Neural progenitor cell (in vitro differentiated cells): ENCODE results near the gene CA7. TPM values are rescaled to one million over a fixed set of nuclear protein-coding genes. Genes with fewer than 3 reads are reported as not detected.

Source experiments
- DNase-seq: peaks from one replicate; pipeline ENCODE4 v3.0.0-alpha.2; 2016; ENCODE audit warnings: low spot score
- H2AFZ ChIP-seq: fragments of 200-600 bp; sonication (generic); replicated peaks from 2 replicates; pipeline ENCODE4 v1.6.1; 2016; ENCODE audit warnings: antibody characterized with exemption
- H3F3A ChIP-seq: fragments of 200-600 bp; sonication (generic); 2 replicates; pipeline ENCODE4 v1.6.1; 2016; ENCODE audit warnings: antibody characterized with exemption, low read depth
- H3K27ac ChIP-seq: fragments of 200-600 bp; sonication (generic); 2 replicates; pipeline ENCODE4 v1.5.1; 2016; ENCODE audit warnings: mild to moderate bottlenecking
- H3K27me3 ChIP-seq: fragments of 200-600 bp; sonication (generic); 2 replicates; pipeline ENCODE4 v1.6.1; 2016; ENCODE audit warnings: mild to moderate bottlenecking, moderate library complexity
- H3K36me3 ChIP-seq: fragments of 200-600 bp; sonication (generic); 2 replicates; pipeline ENCODE4 v1.5.1; 2016
- H3K4me1 ChIP-seq: fragments of 200-600 bp; sonication (generic); 2 replicates; pipeline ENCODE4 v1.6.1; 2016; ENCODE audit warnings: mixed run types
- H3K4me2 ChIP-seq: fragments of 200-600 bp; sonication (generic); 2 replicates; pipeline ENCODE4 v1.6.1; 2016
- H3K4me3 ChIP-seq: fragments of 200-600 bp; sonication (generic); 2 replicates; pipeline ENCODE4 v1.5.1; 2016
- H3K79me2 ChIP-seq: fragments of 200-600 bp; sonication (generic); 2 replicates; pipeline ENCODE4 v1.6.1; 2016; ENCODE audit warnings: low read depth
- H3K9ac ChIP-seq: fragments of 200-600 bp; sonication (generic); 2 replicates; pipeline ENCODE4 v1.6.1; 2016
- H3K9me3 ChIP-seq: fragments of 200-600 bp; sonication (generic); 2 replicates; pipeline ENCODE4 v1.5.1; 2016; ENCODE audit warnings: low read depth
- H4K20me1 ChIP-seq: fragments of 200-600 bp; sonication (generic); 2 replicates; pipeline ENCODE4 v1.6.1; 2016; ENCODE audit warnings: low read depth
- H3K27ac Mint-ChIP-seq: 3 replicates; pipeline ENCODE4 v1.8.0; 2021; ENCODE audit warnings: mixed read lengths
- H3K27me3 Mint-ChIP-seq: 2 replicates; pipeline ENCODE4 v1.8.0; 2022; ENCODE audit warnings: low read depth, mild to moderate bottlenecking, inconsistent platforms, moderate library complexity, mixed read lengths; ENCODE audit not compliant: insufficient read depth
- H3K36me3 Mint-ChIP-seq: 3 replicates; pipeline ENCODE4 v1.8.0; 2021; ENCODE audit warnings: mixed read lengths
- H3K4me1 Mint-ChIP-seq: 3 replicates; pipeline ENCODE4 v1.8.0; 2021; ENCODE audit warnings: mixed read lengths
- H3K4me3 Mint-ChIP-seq: 3 replicates; pipeline ENCODE4 v1.8.0; 2021; ENCODE audit warnings: mild to moderate bottlenecking, moderate library complexity, mixed read lengths
- H3K9me3 Mint-ChIP-seq: 3 replicates; pipeline ENCODE4 v1.8.0; 2020; ENCODE audit warnings: mixed read lengths
- EZH2 ChIP-seq: fragments of 200-600 bp; sonication (generic); IDR thresholded peaks from 2 replicates; pipeline ENCODE4 v1.6.1; 2017; ENCODE audit warnings: antibody characterized with exemption, mild to moderate bottlenecking, moderate library complexity
- EZH2phosphoT487 ChIP-seq: fragments of 200-600 bp; sonication (generic); IDR thresholded peaks from 2 replicates; pipeline ENCODE4 v1.6.1; 2017; ENCODE audit warnings: antibody characterized with exemption
- total RNA-seq: library from RNA; depleted of rRNA; stranded (reverse); fragments of >200 nt; gene quantifications from 2 replicates; pipeline ENCODE4 v1.2.3, GENCODE V29; 2015; ENCODE audit warnings: low replicate concordance
- TF ChIP-seq, protein P1 (sequence below): fragments of 200-600 bp; sonication (generic); IDR thresholded peaks from 2 replicates; pipeline ENCODE4 v1.5.1; 2017; ENCODE audit warnings: antibody characterized with exemption, mild to moderate bottlenecking

CA7 gene
- total RNA-seq, 1 donor from 2014 or later = not detected

- Histone ChIP-seq H2AFZ (no peak overlapping the region), H3K4me1 (peaks cover 7% of the 10 kb centered on the region), H3K4me2 (no peak overlapping the region), H3K9me3 (no peaks in the 10 kb centered on the region), H3F3A (no peaks in the 10 kb centered on the region), H3K36me3 (no peaks in the 10 kb centered on the region), H4K20me1 (no peaks in the 10 kb centered on the region), H3K4me3 (no peak overlapping the region), H3K79me2 (no peaks in the 10 kb centered on the region), H3K27me3 (peaks cover 53% of the 10 kb centered on the region), H3K27ac (no peak overlapping the region), H3K9ac (no peak overlapping the region)
- peaks cover 37% of the 10 kb centered on the region for H3K27me3 Mint-ChIP-seq
- peaks cover 5% of the 10 kb centered on the region for H3K4me1 Mint-ChIP-seq
- H3K4me3 Mint-ChIP-seq = no peak overlapping the region
- no peaks in the 10 kb centered on the region for H3K9me3 Mint-ChIP-seq
- no peak for DNase-seq
- H3K36me3 Mint-ChIP-seq = no peaks in the 10 kb centered on the region
- H3K27ac Mint-ChIP-seq = no peak overlapping the region
- TF ChIP-seq EZH2 = no peak
- no peak for TF ChIP-seq EZH2phosphoT487
- TF ChIP-seq, protein P1, sequence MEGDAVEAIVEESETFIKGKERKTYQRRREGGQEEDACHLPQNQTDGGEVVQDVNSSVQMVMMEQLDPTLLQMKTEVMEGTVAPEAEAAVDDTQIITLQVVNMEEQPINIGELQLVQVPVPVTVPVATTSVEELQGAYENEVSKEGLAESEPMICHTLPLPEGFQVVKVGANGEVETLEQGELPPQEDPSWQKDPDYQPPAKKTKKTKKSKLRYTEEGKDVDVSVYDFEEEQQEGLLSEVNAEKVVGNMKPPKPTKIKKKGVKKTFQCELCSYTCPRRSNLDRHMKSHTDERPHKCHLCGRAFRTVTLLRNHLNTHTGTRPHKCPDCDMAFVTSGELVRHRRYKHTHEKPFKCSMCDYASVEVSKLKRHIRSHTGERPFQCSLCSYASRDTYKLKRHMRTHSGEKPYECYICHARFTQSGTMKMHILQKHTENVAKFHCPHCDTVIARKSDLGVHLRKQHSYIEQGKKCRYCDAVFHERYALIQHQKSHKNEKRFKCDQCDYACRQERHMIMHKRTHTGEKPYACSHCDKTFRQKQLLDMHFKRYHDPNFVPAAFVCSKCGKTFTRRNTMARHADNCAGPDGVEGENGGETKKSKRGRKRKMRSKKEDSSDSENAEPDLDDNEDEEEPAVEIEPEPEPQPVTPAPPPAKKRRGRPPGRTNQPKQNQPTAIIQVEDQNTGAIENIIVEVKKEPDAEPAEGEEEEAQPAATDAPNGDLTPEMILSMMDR = no peak
Observed at GRCh38 chr16:66848172-66848571, 4.0 kb downstream of the CA7 start.

DNA sequence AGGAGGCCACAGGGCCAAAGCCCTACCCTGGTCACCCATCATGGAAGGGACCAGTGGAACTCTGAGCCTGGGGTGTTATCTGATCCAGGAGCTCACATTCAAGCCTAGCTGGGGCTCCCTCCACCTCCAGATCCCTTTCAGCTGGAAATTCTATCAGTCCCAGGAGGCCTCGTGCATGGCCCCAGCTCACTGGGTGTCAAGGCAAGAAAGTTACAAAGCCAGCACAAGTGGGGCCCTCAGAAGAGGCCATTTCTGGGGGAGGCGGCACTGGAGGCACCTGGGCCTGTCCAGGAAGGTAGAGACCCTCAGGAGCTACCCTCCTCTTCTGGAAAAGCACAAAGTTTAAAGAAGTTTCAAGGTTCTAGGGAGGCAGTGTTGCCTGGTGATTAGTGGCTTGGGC, 4.8 kb downstream of the CA7 start:
- Histone ChIP-seq H3K4me1 (peaks cover 7% of the 10 kb centered on the region), H4K20me1 (no peaks in the 10 kb centered on the region), H3K9me3 (no peaks in the 10 kb centered on the region), H3K9ac (no peak overlapping the region), H3K27me3 (peaks cover 44% of the 10 kb centered on the region), H3K4me2 (no peak overlapping the region), H2AFZ (no peak overlapping the region), H3K36me3 (no peaks in the 10 kb centered on the region), H3K4me3 (no peak overlapping the region), H3K79me2 (no peaks in the 10 kb centered on the region), H3K27ac (no peak overlapping the region), H3F3A (no peaks in the 10 kb centered on the region)
- DNase-seq = no peak
- Mint-ChIP-seq H3K4me3 (no peak overlapping the region), H3K4me1 (peaks cover 3% of the 10 kb centered on the region), H3K27ac (no peak overlapping the region), H3K9me3 (no peaks in the 10 kb centered on the region), H3K36me3 (no peaks in the 10 kb centered on the region), H3K27me3 (peaks cover 29% of the 10 kb centered on the region)
- TF ChIP-seq, protein P1 = no peak
- TF ChIP-seq EZH2 = no peak
- TF ChIP-seq EZH2phosphoT487 = no peak

- Histone ChIP-seq H3K36me3 (no peaks in the 10 kb centered on the region), H2AFZ (no peak overlapping the region), H3K27me3 (peaks cover 39% of the 10 kb centered on the region), H3K9me3 (no peaks in the 10 kb centered on the region), H3K79me2 (no peaks in the 10 kb centered on the region), H3K27ac (no peak overlapping the region), H3K9ac (no peak overlapping the region), H3K4me1 (peaks cover 5% of the 10 kb centered on the region), H3K4me2 (no peak overlapping the region), H3K4me3 (no peak overlapping the region), H4K20me1 (no peaks in the 10 kb centered on the region), H3F3A (no peaks in the 10 kb centered on the region)
- Mint-ChIP-seq H3K36me3 (no peaks in the 10 kb centered on the region), H3K4me1 (peaks cover 3% of the 10 kb centered on the region), H3K9me3 (no peaks in the 10 kb centered on the region), H3K27ac (no peak overlapping the region), H3K4me3 (no peak overlapping the region), H3K27me3 (peaks cover 26% of the 10 kb centered on the region)
- no peak for DNase-seq
- TF ChIP-seq EZH2 = no peak
- TF ChIP-seq, protein P1 = peak; percentile 24
Observed at GRCh38 chr16:66849549-66849948, 5.3 kb downstream of the CA7 start.
